ENCODE results near the gene DIRAS1. TPM values are rescaled to one million over a fixed set of nuclear protein-coding genes. Genes with fewer than 3 reads are reported as not detected.

DIRAS1 gene
- total RNA-seq, 2 experiments from 2014 or later = not detected

DNA sequence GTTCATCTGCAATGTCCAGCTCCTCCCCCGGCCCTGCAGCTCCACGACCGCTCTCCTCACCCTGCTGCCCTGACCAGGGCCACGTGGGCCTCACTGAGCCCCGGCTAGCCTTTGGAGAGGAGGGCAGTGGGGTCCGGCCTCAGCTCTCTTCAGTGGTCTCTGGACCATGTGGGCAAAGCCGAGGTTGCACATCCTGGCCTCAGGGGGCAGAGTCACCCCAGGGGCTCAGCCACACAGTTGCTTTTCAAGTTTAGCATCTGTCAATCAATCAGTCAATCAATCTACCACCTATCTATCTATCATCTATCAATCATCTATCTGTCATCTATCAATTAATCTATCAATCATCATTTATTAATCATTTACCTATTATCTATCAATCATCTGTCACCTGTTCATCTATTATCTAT lies 3.0 kb upstream of the DIRAS1 start:
- no peak overlapping the region for H3K27ac Mint-ChIP-seq
- no peak overlapping the region for H3K4me3 ChIP-seq (ENCODE audit: low read length)
- TF ChIP-seq, protein P1, sequence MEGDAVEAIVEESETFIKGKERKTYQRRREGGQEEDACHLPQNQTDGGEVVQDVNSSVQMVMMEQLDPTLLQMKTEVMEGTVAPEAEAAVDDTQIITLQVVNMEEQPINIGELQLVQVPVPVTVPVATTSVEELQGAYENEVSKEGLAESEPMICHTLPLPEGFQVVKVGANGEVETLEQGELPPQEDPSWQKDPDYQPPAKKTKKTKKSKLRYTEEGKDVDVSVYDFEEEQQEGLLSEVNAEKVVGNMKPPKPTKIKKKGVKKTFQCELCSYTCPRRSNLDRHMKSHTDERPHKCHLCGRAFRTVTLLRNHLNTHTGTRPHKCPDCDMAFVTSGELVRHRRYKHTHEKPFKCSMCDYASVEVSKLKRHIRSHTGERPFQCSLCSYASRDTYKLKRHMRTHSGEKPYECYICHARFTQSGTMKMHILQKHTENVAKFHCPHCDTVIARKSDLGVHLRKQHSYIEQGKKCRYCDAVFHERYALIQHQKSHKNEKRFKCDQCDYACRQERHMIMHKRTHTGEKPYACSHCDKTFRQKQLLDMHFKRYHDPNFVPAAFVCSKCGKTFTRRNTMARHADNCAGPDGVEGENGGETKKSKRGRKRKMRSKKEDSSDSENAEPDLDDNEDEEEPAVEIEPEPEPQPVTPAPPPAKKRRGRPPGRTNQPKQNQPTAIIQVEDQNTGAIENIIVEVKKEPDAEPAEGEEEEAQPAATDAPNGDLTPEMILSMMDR (IDR thresholded peaks at IDR 0.05) = no peak
- no peaks in the 10 kb centered on the region for H3K9me3 Mint-ChIP-seq
- ATAC-seq (ENCODE audit: poor library complexity) (no peak), DNase-seq (no peak)
- peaks cover 46 to 47% of the 10 kb centered on the region in 2 experiments for H3K27me3 ChIP-seq (ENCODE audit: control insufficient read depth in 1 of 2, insufficient read depth in 2 of 2, low read length in 2 of 2)
- ChIA-PET CTCF (no interaction called here), POLR2A (no interaction called here)
- no peaks in the 10 kb centered on the region for H3K36me3 ChIP-seq (ENCODE audit: insufficient read depth, low read length)
- intact Hi-C loops (cut with DNase I, micrococcal nuclease) = no loop called here
- no peak overlapping the region for H3K4me3 Mint-ChIP-seq
- peaks cover 37% of the 10 kb centered on the region for H3K27me3 Mint-ChIP-seq
- H3K36me3 Mint-ChIP-seq (ENCODE audit: low read depth) = no peaks in the 10 kb centered on the region
- peaks cover 5% of the 10 kb centered on the region for H3K4me1 Mint-ChIP-seq (ENCODE audit: low read depth)
- no peak overlapping the region for H3K27ac ChIP-seq (ENCODE audit: low read depth in 1 of 2, low read length in 2 of 2)
- peaks cover 19% of the 10 kb centered on the region for H3K4me1 ChIP-seq (ENCODE audit: insufficient read depth, low read length)
- H3K9me3 ChIP-seq (ENCODE audit: control insufficient read depth in 1 of 2, insufficient read depth in 1 of 2, low read length in 2 of 2) = peaks cover 0 to 30% of the 10 kb centered on the region in 2 experiments

DNA sequence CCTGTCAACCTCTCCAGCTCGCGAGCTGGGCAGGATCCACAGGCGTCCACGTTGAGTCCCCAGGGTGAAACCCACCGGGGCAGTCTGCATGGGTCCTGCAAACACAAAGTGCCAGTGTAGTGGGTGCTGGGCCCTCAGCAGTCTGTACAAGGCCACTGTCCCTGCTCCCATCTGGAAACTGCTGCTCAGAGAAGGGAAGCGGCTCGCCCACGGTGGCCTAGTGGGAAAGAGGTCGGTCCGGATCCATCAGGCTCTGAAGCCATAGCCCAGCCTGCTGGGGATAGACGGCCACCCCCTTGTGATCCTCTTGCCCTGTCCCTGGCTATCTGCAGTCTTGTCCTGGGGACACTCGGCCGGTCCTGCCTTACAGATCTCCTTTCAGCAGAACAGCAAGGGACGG lies 2.6 kb upstream of the DIRAS1 start:
- peaks cover 5% of the 10 kb centered on the region for H3K4me1 Mint-ChIP-seq (ENCODE audit: low read depth)
- no peaks in the 10 kb centered on the region for H3K9me3 Mint-ChIP-seq
- Histone ChIP-seq H3K27ac (ENCODE audit: low read depth in 1 of 2, low read length in 2 of 2) (no peak overlapping the region), H3K36me3 (ENCODE audit: insufficient read depth, low read length) (no peaks in the 10 kb centered on the region), H3K9me3 (ENCODE audit: control insufficient read depth in 1 of 2, insufficient read depth in 1 of 2, low read length in 2 of 2) (peaks cover 0 to 30% of the 10 kb centered on the region in 2 experiments), H3K4me1 (ENCODE audit: insufficient read depth, low read length) (peaks cover 19% of the 10 kb centered on the region), H3K4me3 (ENCODE audit: low read length) (no peak overlapping the region), H3K27me3 (ENCODE audit: control insufficient read depth in 1 of 2, insufficient read depth in 2 of 2, low read length in 2 of 2) (peaks cover 46 to 49% of the 10 kb centered on the region in 2 experiments)
- peaks cover 37% of the 10 kb centered on the region for H3K27me3 Mint-ChIP-seq
- DNase-seq (no peak), ATAC-seq (ENCODE audit: poor library complexity) (no peak)
- POLR2A ChIA-PET = no interaction called here
- CTCF ChIA-PET = no interaction called here
- no peak overlapping the region for H3K27ac Mint-ChIP-seq
- intact Hi-C loops (cut with DNase I, micrococcal nuclease) = no loop called here
- TF ChIP-seq, protein P1 (IDR thresholded peaks at IDR 0.05) = no peak
- H3K36me3 Mint-ChIP-seq (ENCODE audit: low read depth) = no peaks in the 10 kb centered on the region
- no peak overlapping the region for H3K4me3 Mint-ChIP-seq

DNA sequence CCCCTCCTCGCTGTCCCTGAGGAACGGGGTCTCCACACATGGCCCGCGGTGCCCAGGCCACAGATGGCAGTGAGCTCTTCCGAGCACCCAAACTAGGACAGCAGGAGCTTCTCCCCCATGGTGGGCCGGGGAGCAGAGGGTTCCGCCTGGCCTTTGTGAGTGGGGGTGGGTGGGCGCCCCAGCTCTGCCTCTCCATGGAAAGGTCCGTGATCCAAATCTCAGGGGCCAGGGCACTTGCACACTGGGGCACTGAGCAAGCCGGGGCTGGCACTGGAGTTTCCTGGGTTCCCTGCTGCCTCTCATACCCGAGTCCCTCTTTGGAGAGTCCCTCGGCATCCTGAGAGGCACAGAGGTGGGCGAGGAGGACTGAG lies 2.2 kb upstream of the DIRAS1 start:
- peaks cover 19% of the 10 kb centered on the region for H3K4me1 ChIP-seq (ENCODE audit: insufficient read depth, low read length)
- intact Hi-C loops (cut with DNase I, micrococcal nuclease) = no loop called here
- TF ChIP-seq, protein P1 (IDR thresholded peaks at IDR 0.05) = no peak
- ChIA-PET POLR2A (no interaction called here), CTCF (no interaction called here)
- ATAC-seq (ENCODE audit: poor library complexity) (no peak), DNase-seq (no peak)
- H3K4me3 Mint-ChIP-seq = no peak overlapping the region
- no peak overlapping the region for H3K4me3 ChIP-seq (ENCODE audit: low read length)
- no peaks in the 10 kb centered on the region for H3K9me3 Mint-ChIP-seq
- no peaks in the 10 kb centered on the region for H3K36me3 ChIP-seq (ENCODE audit: insufficient read depth, low read length)
- H3K36me3 Mint-ChIP-seq (ENCODE audit: low read depth) = no peaks in the 10 kb centered on the region
- H3K27ac ChIP-seq (ENCODE audit: low read depth in 1 of 2, low read length in 2 of 2) = no peak overlapping the region
- peaks cover 46 to 51% of the 10 kb centered on the region in 2 experiments for H3K27me3 ChIP-seq (ENCODE audit: control insufficient read depth in 1 of 2, insufficient read depth in 2 of 2, low read length in 2 of 2)
- peaks cover 5% of the 10 kb centered on the region for H3K4me1 Mint-ChIP-seq (ENCODE audit: low read depth)
- peaks cover 37% of the 10 kb centered on the region for H3K27me3 Mint-ChIP-seq
- H3K9me3 ChIP-seq (ENCODE audit: control insufficient read depth in 1 of 2, insufficient read depth in 1 of 2, low read length in 2 of 2) = peaks cover 0 to 30% of the 10 kb centered on the region in 2 experiments
- H3K27ac Mint-ChIP-seq = no peak overlapping the region

Measured in CD4-positive, alpha-beta T cell (primary cell).